NCI-H1436 (cell line): Measurements from ENCODE around the gene AMBP.

ENCODE experiments used
- DNase-seq: peaks from one replicate; lab custom pipeline; 2025; lab: John Stamatoyannopoulos, UW

Gene AMBP

GRCh38 chr9:114072184-114073140 lies 5.6 kb downstream of the AMBP start:
- DNase-seq = no peak

- no peak for DNase-seq
Observed at GRCh38 chr9:114071197-114071795, 6.8 kb downstream of the AMBP start.

- DNase-seq = no peak
Observed at GRCh38 chr9:114070188-114071103, 7.7 kb downstream of the AMBP start.

- DNase-seq = no peak
Observed at GRCh38 chr9:114069476-114070187, 8.5 kb downstream of the AMBP start.

- no peak for DNase-seq
Observed at GRCh38 chr9:114065304-114065703, 12.8 kb downstream of the AMBP start.

- no peak for DNase-seq
Observed at GRCh38 chr9:114061830-114062474, 16.1 kb downstream of the AMBP start.

- DNase-seq = no peak
Observed at GRCh38 chr9:114061292-114061691, 16.8 kb downstream of the AMBP start.

- no peak for DNase-seq
Observed at GRCh38 chr9:114060711-114061110, 17.4 kb downstream of the AMBP start.

- DNase-seq = no peak
Observed at GRCh38 chr9:114060070-114060469, 18.0 kb downstream of the AMBP start.

- no peak for DNase-seq
Observed at GRCh38 chr9:114059047-114059803, 18.9 kb downstream of the AMBP start.

GRCh38 chr9:114058688-114059046 lies 19.4 kb downstream of the AMBP start:
- no peak for DNase-seq

- DNase-seq = no peak
Observed at GRCh38 chr9:114057161-114057885, 20.8 kb downstream of the AMBP start.

- no peak for DNase-seq
Observed at GRCh38 chr9:114056527-114056926, 21.6 kb downstream of the AMBP start.

- DNase-seq = no peak
Observed at GRCh38 chr9:114055894-114056293, 22.2 kb downstream of the AMBP start.

- no peak for DNase-seq
Observed at GRCh38 chr9:114055061-114055460, 23.0 kb downstream of the AMBP start.

GRCh38 chr9:114054191-114054690 lies 23.9 kb downstream of the AMBP start:
- DNase-seq = no peak

- DNase-seq = no peak
Observed at GRCh38 chr9:114053246-114054005, 24.7 kb downstream of the AMBP start.

- no peak for DNase-seq
Observed at GRCh38 chr9:114051706-114052105, 26.4 kb downstream of the AMBP start.

GRCh38 chr9:114051281-114051680 lies 26.8 kb downstream of the AMBP start:
- no peak for DNase-seq
